ENCODE data around the gene SEL1L3. TPM values are rescaled to one million over a fixed set of nuclear protein-coding genes. Genes with fewer than 3 reads are reported as not detected.

SEL1L3 gene
- total RNA-seq, 1 donor from 2014 or later, result 91.8 TPM

DNA sequence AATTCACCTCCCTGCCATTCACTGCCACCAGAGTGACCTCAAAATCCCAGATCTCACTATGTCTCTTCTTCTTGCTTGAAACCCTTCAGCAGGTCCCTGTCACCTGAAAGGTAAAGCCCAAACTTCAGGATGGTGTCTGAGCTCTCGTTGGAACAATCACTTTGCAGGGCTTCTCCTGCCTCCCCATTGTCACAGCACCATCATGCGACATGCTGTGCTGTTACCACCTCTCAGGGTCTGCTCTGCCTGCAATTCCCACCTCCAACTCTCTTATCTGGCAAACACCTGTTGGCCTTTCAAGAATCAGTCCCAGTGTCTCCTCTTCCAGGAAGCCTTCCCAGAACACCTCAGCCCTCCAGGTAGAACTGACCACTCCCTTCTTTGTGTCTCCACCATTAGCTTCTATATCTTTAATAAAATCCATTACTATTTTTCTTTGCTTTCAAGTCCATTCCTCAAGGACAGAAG is 46.2 kb downstream of the SEL1L3 start:
- TF ChIP-seq, protein P1, sequence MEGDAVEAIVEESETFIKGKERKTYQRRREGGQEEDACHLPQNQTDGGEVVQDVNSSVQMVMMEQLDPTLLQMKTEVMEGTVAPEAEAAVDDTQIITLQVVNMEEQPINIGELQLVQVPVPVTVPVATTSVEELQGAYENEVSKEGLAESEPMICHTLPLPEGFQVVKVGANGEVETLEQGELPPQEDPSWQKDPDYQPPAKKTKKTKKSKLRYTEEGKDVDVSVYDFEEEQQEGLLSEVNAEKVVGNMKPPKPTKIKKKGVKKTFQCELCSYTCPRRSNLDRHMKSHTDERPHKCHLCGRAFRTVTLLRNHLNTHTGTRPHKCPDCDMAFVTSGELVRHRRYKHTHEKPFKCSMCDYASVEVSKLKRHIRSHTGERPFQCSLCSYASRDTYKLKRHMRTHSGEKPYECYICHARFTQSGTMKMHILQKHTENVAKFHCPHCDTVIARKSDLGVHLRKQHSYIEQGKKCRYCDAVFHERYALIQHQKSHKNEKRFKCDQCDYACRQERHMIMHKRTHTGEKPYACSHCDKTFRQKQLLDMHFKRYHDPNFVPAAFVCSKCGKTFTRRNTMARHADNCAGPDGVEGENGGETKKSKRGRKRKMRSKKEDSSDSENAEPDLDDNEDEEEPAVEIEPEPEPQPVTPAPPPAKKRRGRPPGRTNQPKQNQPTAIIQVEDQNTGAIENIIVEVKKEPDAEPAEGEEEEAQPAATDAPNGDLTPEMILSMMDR (IDR thresholded peaks at IDR 0.05; ENCODE audit: unreplicated experiment), result no peak
- H3K4me1 Mint-ChIP-seq (ENCODE audit: unreplicated experiment), result no peaks in the 10 kb centered on the region
- DNase-seq (ENCODE audit: low spot score), result no peak
- peaks cover 57% of the 10 kb centered on the region for H3K36me3 Mint-ChIP-seq (ENCODE audit: low read depth, unreplicated experiment)
- H3K9me3 Mint-ChIP-seq (ENCODE audit: unreplicated experiment), result no peaks in the 10 kb centered on the region
- H3K4me3 Mint-ChIP-seq (ENCODE audit: unreplicated experiment), result peak overlapping the region; percentile 0
- H3K27ac Mint-ChIP-seq (ENCODE audit: unreplicated experiment), result no peak overlapping the region
- peaks cover 9% of the 10 kb centered on the region for H3K27me3 Mint-ChIP-seq (ENCODE audit: unreplicated experiment)

- H3K4me3 Mint-ChIP-seq (ENCODE audit: unreplicated experiment), result no peak overlapping the region
- no peak overlapping the region for H3K27ac Mint-ChIP-seq (ENCODE audit: unreplicated experiment)
- peaks cover 61% of the 10 kb centered on the region for H3K36me3 Mint-ChIP-seq (ENCODE audit: low read depth, unreplicated experiment)
- no peaks in the 10 kb centered on the region for H3K9me3 Mint-ChIP-seq (ENCODE audit: unreplicated experiment)
- DNase-seq (ENCODE audit: low spot score), result no peak
- peaks cover 5% of the 10 kb centered on the region for H3K4me1 Mint-ChIP-seq (ENCODE audit: unreplicated experiment)
- TF ChIP-seq, protein P1 (IDR thresholded peaks at IDR 0.05; ENCODE audit: unreplicated experiment), result no peak
- H3K27me3 Mint-ChIP-seq (ENCODE audit: unreplicated experiment), result peaks cover 9% of the 10 kb centered on the region
Observed at GRCh38 chr4:25815586-25815985, 47.2 kb downstream of the SEL1L3 start.

DNA sequence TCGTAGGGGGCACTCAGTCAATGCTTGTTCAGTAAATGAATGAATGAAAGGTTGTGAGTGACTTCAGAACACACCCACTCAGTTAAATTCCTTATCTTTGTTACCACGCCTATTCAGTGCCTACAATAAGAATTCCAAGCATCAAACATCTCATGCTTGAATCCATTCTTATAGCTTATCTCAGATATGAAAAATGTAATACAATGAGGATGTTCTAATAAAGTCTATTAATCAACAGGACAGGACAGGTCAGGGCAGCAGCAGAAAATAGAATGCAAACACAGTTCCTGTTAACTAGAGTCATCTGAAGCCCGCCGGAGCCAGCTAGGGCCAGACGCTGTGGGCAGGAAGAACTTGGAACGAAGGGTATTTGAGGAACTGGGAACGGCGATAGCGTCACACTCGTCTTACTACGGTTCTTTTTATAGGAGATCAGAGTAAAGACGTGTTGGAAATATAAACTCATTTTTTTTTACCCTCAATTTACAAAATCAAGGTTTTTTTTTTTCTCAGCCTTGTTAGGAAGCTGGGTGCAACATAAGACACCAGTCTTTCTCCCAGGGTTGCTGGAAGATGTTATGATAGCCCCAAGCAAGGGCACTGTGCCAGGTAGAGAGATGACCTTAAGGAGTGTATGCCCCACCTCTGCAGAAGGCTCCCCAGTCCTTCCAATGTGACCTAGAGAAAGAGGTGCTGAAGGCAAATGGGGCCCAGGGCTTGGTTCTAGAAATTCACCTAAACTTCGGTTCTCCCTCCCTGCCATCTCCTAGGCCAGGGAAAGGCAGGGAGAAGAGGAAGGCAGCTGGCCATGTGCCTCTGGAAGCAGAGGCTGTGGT is 48.3 kb downstream of the SEL1L3 start:
- DNase-seq (ENCODE audit: low spot score), result no peak
- H3K27ac Mint-ChIP-seq (ENCODE audit: unreplicated experiment), result no peak overlapping the region
- peaks cover 7% of the 10 kb centered on the region for H3K27me3 Mint-ChIP-seq (ENCODE audit: unreplicated experiment)
- TF ChIP-seq, protein P1 (IDR thresholded peaks at IDR 0.05; ENCODE audit: unreplicated experiment), result no peak
- H3K9me3 Mint-ChIP-seq (ENCODE audit: unreplicated experiment), result no peaks in the 10 kb centered on the region
- no peak overlapping the region for H3K4me3 Mint-ChIP-seq (ENCODE audit: unreplicated experiment)
- peaks cover 52% of the 10 kb centered on the region for H3K36me3 Mint-ChIP-seq (ENCODE audit: low read depth, unreplicated experiment)
- peaks cover 5% of the 10 kb centered on the region for H3K4me1 Mint-ChIP-seq (ENCODE audit: unreplicated experiment)

DNA sequence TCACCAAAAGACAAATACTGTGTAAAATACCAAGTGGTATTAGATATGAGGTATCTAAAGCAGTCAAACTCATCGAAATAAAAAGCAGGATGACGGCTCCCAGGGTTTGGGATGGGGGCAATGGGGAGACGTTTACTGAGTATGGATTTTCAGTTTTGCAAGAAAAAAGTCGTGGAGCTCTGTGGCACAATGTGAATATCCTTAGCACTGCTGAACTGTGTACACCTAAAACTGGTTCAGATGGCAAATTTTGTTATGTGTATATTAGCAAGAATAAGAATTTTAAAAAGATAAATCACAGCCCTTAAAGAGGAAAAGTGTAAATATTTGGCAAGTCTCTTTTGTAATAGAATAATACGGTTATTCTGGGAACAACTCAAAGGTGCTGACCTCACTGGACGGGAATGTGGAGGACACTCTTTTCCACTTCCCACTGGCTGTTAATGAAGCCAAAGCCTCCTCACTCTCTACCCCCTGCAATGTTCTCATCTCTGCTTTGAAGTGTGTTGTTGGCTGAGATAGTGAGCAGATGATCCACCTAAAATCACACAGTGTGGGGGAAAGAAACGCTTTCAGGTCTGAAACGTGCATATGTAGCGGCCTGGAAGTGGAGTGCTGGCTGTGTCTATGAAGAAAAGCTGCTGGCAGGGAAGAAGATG is 49.2 kb downstream of the SEL1L3 start:
- H3K4me1 Mint-ChIP-seq (ENCODE audit: unreplicated experiment), result peaks cover 5% of the 10 kb centered on the region
- TF ChIP-seq, protein P1 (IDR thresholded peaks at IDR 0.05; ENCODE audit: unreplicated experiment), result no peak
- peaks cover 7% of the 10 kb centered on the region for H3K27me3 Mint-ChIP-seq (ENCODE audit: unreplicated experiment)
- peak overlapping the region; percentile 21 for H3K27ac Mint-ChIP-seq (ENCODE audit: unreplicated experiment)
- DNase-seq (ENCODE audit: low spot score), result no peak
- peaks cover 51% of the 10 kb centered on the region for H3K36me3 Mint-ChIP-seq (ENCODE audit: low read depth, unreplicated experiment)
- H3K4me3 Mint-ChIP-seq (ENCODE audit: unreplicated experiment), result peak overlapping the region; percentile 27
- no peaks in the 10 kb centered on the region for H3K9me3 Mint-ChIP-seq (ENCODE audit: unreplicated experiment)

- H3K27me3 Mint-ChIP-seq (ENCODE audit: unreplicated experiment), result peaks cover 7% of the 10 kb centered on the region
- no peak for DNase-seq (ENCODE audit: low spot score)
- H3K4me3 Mint-ChIP-seq (ENCODE audit: unreplicated experiment), result no peak overlapping the region
- H3K27ac Mint-ChIP-seq (ENCODE audit: unreplicated experiment), result no peak overlapping the region
- H3K36me3 Mint-ChIP-seq (ENCODE audit: low read depth, unreplicated experiment), result peaks cover 51% of the 10 kb centered on the region
- TF ChIP-seq, protein P1 (IDR thresholded peaks at IDR 0.05; ENCODE audit: unreplicated experiment), result no peak
- H3K4me1 Mint-ChIP-seq (ENCODE audit: unreplicated experiment), result peaks cover 5% of the 10 kb centered on the region
- H3K9me3 Mint-ChIP-seq (ENCODE audit: unreplicated experiment), result no peaks in the 10 kb centered on the region
Observed at GRCh38 chr4:25811841-25812240, 50.9 kb downstream of the SEL1L3 start.

All from endothelial cell (in vitro differentiated cells).